SK-N-SH (cell line): ENCODE results near the gene CEACAM19. TPM values are rescaled to one million over a fixed set of nuclear protein-coding genes. Genes with fewer than 3 reads are reported as not detected.
"Not testable (repeated sequence)": the region's sequence is repeated elsewhere in the genome, so short reads cannot be mapped to it uniquely, and the experiment has no call there.

ENCODE experiments used
- CTCF ChIA-PET: fragments of 300-600, 350-600 bp; formaldehyde crosslinking; extraction: SDS; loops from one replicate; lab custom pipeline; 2021; lab: Yijun Ruan, JAX
- POLR2A ChIA-PET: fragments of 350-600 bp; sonication (Branson Sonifier 250); formaldehyde crosslinking; extraction: SDS; loops from one replicate; lab custom pipeline; 2020; ENCODE audit warnings: antibody characterized with exemption, inconsistent platforms; lab: Yijun Ruan, JAX
- DNase-seq: peaks from one replicate; pipeline ENCODE4 v3.0.0; 2012
- H2AFZ ChIP-seq: fragments of 200-600 bp; sonication (generic); 2 replicates; pipeline ENCODE4 v1.8.1; 2016; ENCODE audit warnings: antibody characterized with exemption, mild to moderate bottlenecking, low read depth
- H3F3A ChIP-seq: fragments of 200-600 bp; sonication (generic); replicated peaks from 2 replicates; pipeline ENCODE3; 2016; ENCODE audit warnings: antibody characterized with exemption, mild to moderate bottlenecking; ENCODE audit not compliant: insufficient read depth
- H3K27ac ChIP-seq, 2 experiments: fragments of 200-500 bp in 1 of 2; fragments of 200-600 bp in 1 of 2; sonication (Bioruptor generic) in 1 of 2; sonication (generic), shearing (Covaris generic) in 1 of 2; 2 replicates each; pipeline versions ENCODE4 v1.5.1 to v1.6.1; 2014 to 2016; ENCODE audit warnings: low read depth in 2 of 2, inconsistent platforms in 1 of 2, low read length in 1 of 2, mild to moderate bottlenecking in 1 of 2, mixed read lengths in 1 of 2
- H3K27me3 ChIP-seq: fragments of 200-600 bp; sonication (generic), shearing (Covaris generic); 2 replicates; pipeline ENCODE4 v1.6.1; 2016; ENCODE audit warnings: mixed run types; ENCODE audit not compliant: insufficient read depth
- H3K36me3 ChIP-seq, 2 experiments: fragments of 200-500 bp in 1 of 2; fragments of 200-600 bp in 1 of 2; sonication (Bioruptor generic) in 1 of 2; sonication (generic) in 1 of 2; replicated peaks in 1 of 2; 2 replicates each; pipeline versions ENCODE3 to v1.5.1; 2014 to 2016; ENCODE audit warnings: low read length in 1 of 2, mild to moderate bottlenecking in 1 of 2; ENCODE audit not compliant: insufficient read depth in 2 of 2, control insufficient read depth in 1 of 2
- H3K4me1 ChIP-seq, 2 experiments: fragments of 200-500 bp in 1 of 2; fragments of 200-600 bp in 1 of 2; sonication (Bioruptor generic) in 1 of 2; sonication (generic), shearing (Covaris generic) in 1 of 2; 2 replicates each; pipeline versions ENCODE4 v1.5.1 to v1.6.1; 2014 to 2016; ENCODE audit warnings: low read depth in 1 of 2, low read length in 1 of 2, mixed run types in 1 of 2; ENCODE audit not compliant: insufficient read depth in 2 of 2, control insufficient read depth in 1 of 2
- H3K4me2 ChIP-seq: fragments of 200-600 bp; sonication (generic), shearing (Covaris generic); 2 replicates; pipeline ENCODE4 v1.6.1; 2017; ENCODE audit warnings: mixed run types
- H3K4me3 ChIP-seq, 2 experiments: fragments of 200-500 bp in 1 of 2; fragments of 200-600 bp in 1 of 2; sonication (Bioruptor generic) in 1 of 2; sonication (generic), shearing (Covaris generic) in 1 of 2; 2 replicates each; pipeline versions ENCODE4 v1.5.1 to v1.8.1; 2014 to 2016; ENCODE audit warnings: low read depth in 2 of 2, inconsistent platforms in 1 of 2, low read length in 1 of 2, mild to moderate bottlenecking in 1 of 2, mixed read lengths in 1 of 2, moderate library complexity in 1 of 2
- H3K79me2 ChIP-seq: fragments of 200-600 bp; sonication (generic); 2 replicates; pipeline ENCODE4 v1.8.1; 2017; ENCODE audit warnings: mild to moderate bottlenecking; ENCODE audit not compliant: insufficient read depth
- H3K9ac ChIP-seq: fragments of 200-600 bp; sonication (generic); 2 replicates; pipeline ENCODE4 v1.6.1; 2017; ENCODE audit warnings: mixed run types
- H3K9me2 ChIP-seq: fragments of 200-600 bp; sonication (generic); 2 replicates; pipeline ENCODE4 v1.6.1; 2017; ENCODE audit warnings: mixed run types
- H3K9me3 ChIP-seq: fragments of 200-600 bp; sonication (generic); 2 replicates; pipeline ENCODE4 v1.6.1; 2017; ENCODE audit warnings: mixed run types, mild to moderate bottlenecking, moderate library complexity
- H4K20me1 ChIP-seq: fragments of 200-600 bp; sonication (generic); 2 replicates; pipeline ENCODE4 v1.6.1; 2017; ENCODE audit warnings: mild to moderate bottlenecking, mixed run types; ENCODE audit not compliant: insufficient read depth
- CHD2 ChIP-seq: fragments of 150-350 bp; IDR thresholded peaks from 2 replicates; pipeline ENCODE4 v1.6.1; 2018; ENCODE audit warnings: low read length; ENCODE audit not compliant: partially characterized antibody
- EP300 ChIP-seq, 2 experiments: IDR thresholded peaks; 2 replicates each; pipeline versions ENCODE4 v1.4.0 to v1.6.1; 2012; ENCODE audit warnings: borderline replicate concordance in 1 of 2, low read depth in 1 of 2, low read length in 1 of 2
- GABPA ChIP-seq: IDR thresholded peaks from 2 replicates; pipeline ENCODE4 v1.4.0; 2012; ENCODE audit warnings: low read depth, mild to moderate bottlenecking
- GATA2 ChIP-seq: sonication (generic); formaldehyde crosslinking; IDR thresholded peaks from 2 replicates; pipeline ENCODE4 v1.5.0; 2020; ENCODE audit warnings: mild to moderate bottlenecking, missing genetic modification reagents
- IRF3 ChIP-seq: fragments of 150-350 bp; IDR thresholded peaks from 2 replicates; pipeline ENCODE4 v1.6.1; 2016; ENCODE audit warnings: mild to moderate bottlenecking, low read depth, low read length
- JUND ChIP-seq: IDR thresholded peaks from 2 replicates; pipeline ENCODE4 v1.4.0; 2012
- TCF12 ChIP-seq: IDR thresholded peaks from 2 replicates; pipeline ENCODE4 v1.4.0; 2012
- USF2 ChIP-seq: fragments of 150-350 bp; IDR thresholded peaks from 2 replicates; pipeline ENCODE4 v1.6.1; 2017; ENCODE audit warnings: antibody characterized with exemption, low read length, low read depth, borderline replicate concordance
- YY1 ChIP-seq: IDR thresholded peaks from 2 replicates; pipeline ENCODE4 v1.4.0; 2012; ENCODE audit warnings: low read depth, mild to moderate bottlenecking
- WGBS: methylation state at CpG from one replicate; pipeline ENCODE4 v1.1.6; 2017; ENCODE audit warnings: low lambda C conversion rate; 5-methylcytosine and 5-hydroxymethylcytosine counted together
- polyA plus RNA-seq, 3 experiments: library from polyadenylated mRNA; depleted of rRNA; stranded (reverse); fragments of >200 nt; gene quantifications; 2 replicates each; pipeline ENCODE4 v1.2.3, GENCODE V29; 2012
- TF ChIP-seq, protein P1 (sequence below): fragments of 200-600 bp; sonication (generic); IDR thresholded peaks from 2 replicates; pipeline ENCODE4 v1.6.1; 2017; ENCODE audit warnings: antibody characterized with exemption, mild to moderate bottlenecking, moderate library complexity

CEACAM19 gene
- polyA plus RNA-seq, 1 of the 3 experiments (the other 2 are of a cell fraction): 2.0 TPM

DNA sequence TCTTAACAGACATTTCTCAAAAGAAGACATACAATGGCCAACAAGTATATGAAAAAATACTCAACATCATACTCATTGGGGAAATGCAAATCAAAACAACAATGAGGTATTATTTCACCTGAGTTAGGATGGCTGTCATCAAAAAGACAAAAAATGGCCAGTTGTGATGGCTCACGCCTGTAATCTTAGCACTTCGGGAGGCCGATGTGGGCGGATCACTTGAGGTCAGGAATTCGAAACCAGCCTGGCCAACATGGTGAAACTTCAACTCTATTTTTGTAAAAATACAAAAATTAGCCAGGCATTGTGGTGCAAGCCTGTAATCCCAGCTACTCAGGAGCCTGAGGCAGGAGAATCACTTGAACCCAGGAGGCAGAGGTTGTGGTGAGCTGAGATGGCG lies 49.7 kb downstream of the CEACAM19 start (continued):
- TF ChIP-seq, protein P1, sequence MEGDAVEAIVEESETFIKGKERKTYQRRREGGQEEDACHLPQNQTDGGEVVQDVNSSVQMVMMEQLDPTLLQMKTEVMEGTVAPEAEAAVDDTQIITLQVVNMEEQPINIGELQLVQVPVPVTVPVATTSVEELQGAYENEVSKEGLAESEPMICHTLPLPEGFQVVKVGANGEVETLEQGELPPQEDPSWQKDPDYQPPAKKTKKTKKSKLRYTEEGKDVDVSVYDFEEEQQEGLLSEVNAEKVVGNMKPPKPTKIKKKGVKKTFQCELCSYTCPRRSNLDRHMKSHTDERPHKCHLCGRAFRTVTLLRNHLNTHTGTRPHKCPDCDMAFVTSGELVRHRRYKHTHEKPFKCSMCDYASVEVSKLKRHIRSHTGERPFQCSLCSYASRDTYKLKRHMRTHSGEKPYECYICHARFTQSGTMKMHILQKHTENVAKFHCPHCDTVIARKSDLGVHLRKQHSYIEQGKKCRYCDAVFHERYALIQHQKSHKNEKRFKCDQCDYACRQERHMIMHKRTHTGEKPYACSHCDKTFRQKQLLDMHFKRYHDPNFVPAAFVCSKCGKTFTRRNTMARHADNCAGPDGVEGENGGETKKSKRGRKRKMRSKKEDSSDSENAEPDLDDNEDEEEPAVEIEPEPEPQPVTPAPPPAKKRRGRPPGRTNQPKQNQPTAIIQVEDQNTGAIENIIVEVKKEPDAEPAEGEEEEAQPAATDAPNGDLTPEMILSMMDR: no peak
- TF ChIP-seq GABPA (no peak), YY1 (no peak), USF2 (no peak), EP300 (IDR thresholded peaks at IDR 0.05; ENCODE audit: borderline replicate concordance in 1 of 2, low read depth in 1 of 2, low read length in 1 of 2) (no peak), GATA2 (CRISPR knock-in tag) (no peak)

GRCh38 chr19:44721369-44721768 lies 50.1 kb downstream of the CEACAM19 start:
- H3K4me1 ChIP-seq: peaks cover 0 to 20% of the 10 kb centered on the region in 2 experiments; a peak in 3 of 4 replicates

GRCh38 chr19:44722131-44723121 lies 51.1 kb downstream of the CEACAM19 start:
- H3K4me1 ChIP-seq: peaks cover 0 to 20% of the 10 kb centered on the region in 2 experiments; a peak in 3 of 4 replicates
- H4K20me1 ChIP-seq: no peaks in the 10 kb centered on the region
- H3K36me3 ChIP-seq: no peaks in the 10 kb centered on the region
- no peak overlapping the region for H3K4me3 ChIP-seq
- H3F3A ChIP-seq: peaks cover 4% of the 10 kb centered on the region
- H3K27ac ChIP-seq: no peak overlapping the region
- TF ChIP-seq IRF3 (no peak), JUND (no peak), CHD2 (no peak), TCF12 (peak; percentile 23; the same call in 1 of the 2 replicates), EP300 (IDR thresholded peaks at IDR 0.05; ENCODE audit: borderline replicate concordance in 1 of 2, low read depth in 1 of 2, low read length in 1 of 2) (peak in 1 of 2 experiments; percentile 28; a peak in 1 of 4 replicates)
- no peak for DNase-seq
- ChIA-PET CTCF (interaction anchor here (0.6 to 21.3 kb wide), 18 partner anchors 9 to 151 kb away, joined by 3 to 598 read pairs (median 25); partner anchors contain the start of genes BCAM, CBLC and CEACAM16), POLR2A (interaction anchor here (1.1 to 1.5 kb wide), 2 partner anchors 35 to 54 kb away, joined by 3 read pairs; no protein-coding TSS in a partner anchor)
- H3K9me2 ChIP-seq: no peaks in the 10 kb centered on the region
- no peak overlapping the region for H3K9ac ChIP-seq
- H3K9me3 ChIP-seq: no peaks in the 10 kb centered on the region
- H3K79me2 ChIP-seq: no peaks in the 10 kb centered on the region
- 44% methylated on average over 21 of the region's 21 CpGs for WGBS
- H2AFZ ChIP-seq: 0 out of 2 replicates have a peak overlapping the region, but pooled peaks have one; percentile 16
- H3K27me3 ChIP-seq: no peaks in the 10 kb centered on the region
- 0 out of 2 replicates have a peak overlapping the region, but pooled peaks have one; percentile 19 for H3K4me2 ChIP-seq

More at GRCh38 chr19:44721369-44721768, 50.1 kb downstream of the CEACAM19 start:
- H3K9ac ChIP-seq, H3K36me3 ChIP-seq, H3K79me2 ChIP-seq, DNase-seq, H3K9me2 ChIP-seq, H2AFZ ChIP-seq, H4K20me1 ChIP-seq, H3K9me3 ChIP-seq, H3K4me3 ChIP-seq, H3F3A ChIP-seq, H3K27ac ChIP-seq, H3K27me3 ChIP-seq: not testable (repeated sequence)
- WGBS: 82% methylated on average over 5 of the region's 5 CpGs
- ChIA-PET CTCF (interaction anchor here (1.2 to 21.3 kb wide), 7 partner anchors 20 to 150 kb away, joined by 9 to 598 read pairs (median 70); partner anchors contain the start of genes BCAM and CBLC), POLR2A (interaction anchor here (1.1 to 1.5 kb wide), 2 partner anchors 36 to 55 kb away, joined by 3 read pairs; no protein-coding TSS in a partner anchor)
- H3K4me2 ChIP-seq: 0 out of 2 replicates have a peak overlapping the region, but pooled peaks have one; percentile 19
